Endothelial cell of umbilical vein (primary cell): ENCODE measurements around the gene PNPLA1. TPM values are rescaled to one million over a fixed set of nuclear protein-coding genes. Genes with fewer than 3 reads are reported as not detected.

Source experiments
- BruUV-seq: library from RNA; stranded (reverse); fragments of 400-500 nt; replicated peaks from 2 replicates; lab custom pipeline; 2021; lab: Mats Ljungman, UMichigan
- CTCF ChIA-PET: fragments of 300-600, 350-600 bp; sonication (Branson Sonifier 250); formaldehyde crosslinking; loops from one replicate; lab custom pipeline; 2021; ENCODE audit warnings: antibody characterized with exemption, inconsistent platforms; lab: Charles Lee
- POLR2A ChIA-PET: fragments of 300-600, 350-600 bp; sonication (Branson Sonifier 250); formaldehyde crosslinking; loops from one replicate; lab custom pipeline; 2021; ENCODE audit warnings: antibody characterized with exemption, inconsistent platforms; lab: Charles Lee
- DNase-seq: peaks from one replicate; pipeline ENCODE4 v3.0.0-alpha.2; 2011; ENCODE audit warnings: low read depth, low spot score
- FAIRE-seq: peaks from 2 replicates; lab custom pipeline; 2011; peaks lifted over from hg19 to GRCh38; lab: Jason Lieb, UNC
- H2AFZ ChIP-seq: 2 replicates; pipeline ENCODE4 v1.6.0; 2012; ENCODE audit warnings: low read depth, low read length, control low read depth, inconsistent platforms
- H3K27ac ChIP-seq: 2 replicates; pipeline ENCODE4 v1.5.1; 2011; ENCODE audit warnings: low read depth, mild to moderate bottlenecking, control low read depth, low read length, moderate library complexity; ENCODE audit not compliant: insufficient read depth
- H3K27me3 ChIP-seq, 2 experiments: 2 replicates each; pipeline versions ENCODE4 v1.6.0 to v1.6.1; 2011; ENCODE audit warnings: low read length in 2 of 2, mixed read lengths in 1 of 2; ENCODE audit not compliant: control insufficient read depth in 2 of 2, insufficient read depth in 2 of 2
- H3K36me3 ChIP-seq, 2 experiments: 2 replicates in 1 of 2; 3 replicates in 1 of 2; pipeline ENCODE4 v1.5.1; 2011; ENCODE audit warnings: low read length in 2 of 2, mild to moderate bottlenecking in 1 of 2, moderate library complexity in 1 of 2; ENCODE audit not compliant: control insufficient read depth in 2 of 2, insufficient read depth in 2 of 2; ENCODE audit errors: extremely low read depth in 1 of 2
- H3K4me1 ChIP-seq: 3 replicates; pipeline ENCODE4 v1.5.1; 2011; ENCODE audit warnings: mild to moderate bottlenecking, low read length; ENCODE audit not compliant: control insufficient read depth, insufficient read depth; ENCODE audit errors: extremely low read depth
- H3K4me2 ChIP-seq: 2 replicates; pipeline ENCODE4 v1.6.1; 2011; ENCODE audit warnings: low read length, control low read depth, mixed read lengths; ENCODE audit not compliant: insufficient read depth
- H3K4me3 ChIP-seq, 3 experiments: fragments of 200-600 bp in 1 of 3; sonication (generic), shearing (Covaris generic) in 1 of 3; replicated peaks in 1 of 3; 2 replicates each; pipeline ENCODE4 v1.5.1; 2011 to 2016; ENCODE audit warnings: control low read depth in 3 of 3, low read length in 3 of 3, mild to moderate bottlenecking in 2 of 3, inconsistent platforms in 1 of 3, low read depth in 1 of 3, moderate library complexity in 1 of 3; ENCODE audit not compliant: insufficient read depth in 1 of 3
- H3K79me2 ChIP-seq: 2 replicates; pipeline ENCODE4 v1.6.0; 2012; ENCODE audit warnings: low read length, inconsistent platforms; ENCODE audit not compliant: control insufficient read depth, insufficient read depth
- H3K9ac ChIP-seq: replicated peaks from 2 replicates; pipeline ENCODE3; 2011; ENCODE audit warnings: low read length, control low read depth; ENCODE audit not compliant: insufficient read depth; ENCODE audit errors: extremely low read depth
- H3K9me1 ChIP-seq: replicated peaks from 3 replicates; pipeline ENCODE4 v1.6.0; 2011; ENCODE audit warnings: mild to moderate bottlenecking, low read length; ENCODE audit not compliant: control insufficient read depth, insufficient read depth; ENCODE audit errors: extremely low read depth
- H3K9me3 ChIP-seq: replicated peaks from 2 replicates; pipeline ENCODE4 v1.5.1; 2012; ENCODE audit warnings: low read length, inconsistent platforms; ENCODE audit not compliant: control insufficient read depth, insufficient read depth
- H4K20me1 ChIP-seq: replicated peaks from 2 replicates; pipeline ENCODE3; 2011; ENCODE audit warnings: mild to moderate bottlenecking, low read length; ENCODE audit not compliant: control insufficient read depth, insufficient read depth; ENCODE audit errors: extremely low read depth
- EZH2 ChIP-seq: IDR thresholded peaks from 2 replicates; pipeline ENCODE4 v1.6.1; 2012; ENCODE audit warnings: borderline replicate concordance, low read depth, mild to moderate bottlenecking, moderate library complexity, low read length, inconsistent platforms; ENCODE audit not compliant: severe bottlenecking
- FOS ChIP-seq: IDR thresholded peaks from 2 replicates; pipeline ENCODE4 v1.6.1; 2011; ENCODE audit warnings: mild to moderate bottlenecking, low read length, moderate library complexity, borderline replicate concordance; ENCODE audit not compliant: insufficient read depth
- GATA2 ChIP-seq: IDR thresholded peaks from 2 replicates; pipeline ENCODE4 v1.7.0; 2011; ENCODE audit warnings: low read depth, mild to moderate bottlenecking, moderate library complexity, mixed read lengths, low read length; ENCODE audit not compliant: insufficient read length, insufficient read depth
- JUN ChIP-seq: IDR thresholded peaks from 2 replicates; pipeline ENCODE4 v1.6.1; 2011; ENCODE audit warnings: borderline replicate concordance, low read depth; ENCODE audit not compliant: insufficient read length, insufficient read depth
- MYC ChIP-seq: IDR thresholded peaks from one replicate; pipeline ENCODE4 v1.6.1; 2011; ENCODE audit warnings: mild to moderate bottlenecking, low read depth, low read length
- POLR2A ChIP-seq: IDR thresholded peaks from 2 replicates; pipeline ENCODE4 v1.6.1; 2012; ENCODE audit warnings: low read depth, mild to moderate bottlenecking, control low read depth, low read length
- POLR2AphosphoS5 ChIP-seq: IDR thresholded peaks from 2 replicates; pipeline ENCODE4 v1.6.1; 2012; ENCODE audit warnings: low read depth, mild to moderate bottlenecking, control low read depth, low read length, moderate library complexity; ENCODE audit not compliant: insufficient read depth
- dilution Hi-C: fragments of 300-500 bp; cut with MboI; formaldehyde crosslinking; loops from one replicate; pipeline ENCODE4 v1.15.0; 2019; ENCODE audit warnings: low sequenced_read_pairs; ENCODE audit not compliant: extremely low pct_ligation_motif_present
- intact Hi-C: fragments of 100-400 bp; cut with micrococcal nuclease; formaldehyde crosslinking; loops from one replicate; pipeline ENCODE4 v1.10.0; 2022
- polyA plus RNA-seq, 4 experiments: library from polyadenylated mRNA; depleted of rRNA in 3 of 4; stranded (reverse) in 3 of 4; unstranded in 1 of 4; fragments of >200 nt; gene quantifications; 2 replicates each; pipeline versions ENCODE4 v1.2.1 to v1.2.3, GENCODE V29; 2011 to 2012; ENCODE audit warnings: missing spikeins in 1 of 4
- total RNA-seq: library from RNA; stranded (reverse); gene quantifications from 2 replicates; pipeline ENCODE4 v1.2.3, GENCODE V29; 2021
- TF ChIP-seq, protein P1 (sequence below), 2 donors: IDR thresholded peaks; 1 replicate in 1 of 2; 2 replicates in 1 of 2; pipeline ENCODE4 v1.5.1; 2011; ENCODE audit warnings: low read length in 2 of 2, mild to moderate bottlenecking in 2 of 2, moderate library complexity in 2 of 2, control low read depth in 1 of 2, inconsistent platforms in 1 of 2, low read depth in 1 of 2; ENCODE audit not compliant: insufficient read depth in 1 of 2; ENCODE audit errors: extremely low read depth in 1 of 2
- TF ChIP-seq, protein P2 (sequence below): IDR thresholded peaks from 2 replicates; pipeline ENCODE4 v1.6.1; 2011; ENCODE audit not compliant: insufficient read depth, insufficient read length

PNPLA1 gene
- total and polyA plus RNA-seq, 2 donors (not counting 3 experiments of a cell fraction or from before 2014, with no cell fraction given), result not detected

DNA sequence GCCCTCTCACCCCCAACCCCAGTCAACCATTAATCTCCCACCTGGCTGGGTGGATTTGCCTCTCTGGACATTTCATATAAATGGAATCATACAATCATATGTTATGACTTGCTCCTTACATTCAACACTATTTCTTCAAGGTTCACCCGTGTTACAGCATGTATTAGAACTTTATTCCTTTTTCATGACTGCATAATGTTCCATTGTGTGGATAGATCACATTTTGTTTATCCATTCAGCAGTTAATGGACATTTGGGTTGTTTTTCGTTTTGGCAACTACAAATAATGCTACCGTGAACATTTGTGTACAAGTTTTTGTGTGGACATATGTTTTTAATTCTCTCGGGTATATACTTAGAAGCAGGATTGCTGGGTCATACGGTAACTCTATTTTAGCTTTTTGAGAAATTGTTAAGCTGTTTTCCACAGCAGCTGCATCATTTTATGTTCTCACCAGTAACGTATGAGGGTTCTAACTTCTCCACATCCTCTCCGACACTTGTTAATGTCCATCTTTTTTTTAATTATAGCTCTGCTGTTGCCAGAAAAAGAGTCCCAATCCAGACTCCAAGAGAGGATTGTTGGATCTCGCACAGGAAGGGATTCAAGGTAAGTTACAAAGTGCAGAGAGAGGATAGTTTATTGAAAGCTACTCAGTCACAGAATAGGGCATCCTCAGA lies 82.8 kb downstream of the PNPLA1 start:
- TF ChIP-seq, protein P1, sequence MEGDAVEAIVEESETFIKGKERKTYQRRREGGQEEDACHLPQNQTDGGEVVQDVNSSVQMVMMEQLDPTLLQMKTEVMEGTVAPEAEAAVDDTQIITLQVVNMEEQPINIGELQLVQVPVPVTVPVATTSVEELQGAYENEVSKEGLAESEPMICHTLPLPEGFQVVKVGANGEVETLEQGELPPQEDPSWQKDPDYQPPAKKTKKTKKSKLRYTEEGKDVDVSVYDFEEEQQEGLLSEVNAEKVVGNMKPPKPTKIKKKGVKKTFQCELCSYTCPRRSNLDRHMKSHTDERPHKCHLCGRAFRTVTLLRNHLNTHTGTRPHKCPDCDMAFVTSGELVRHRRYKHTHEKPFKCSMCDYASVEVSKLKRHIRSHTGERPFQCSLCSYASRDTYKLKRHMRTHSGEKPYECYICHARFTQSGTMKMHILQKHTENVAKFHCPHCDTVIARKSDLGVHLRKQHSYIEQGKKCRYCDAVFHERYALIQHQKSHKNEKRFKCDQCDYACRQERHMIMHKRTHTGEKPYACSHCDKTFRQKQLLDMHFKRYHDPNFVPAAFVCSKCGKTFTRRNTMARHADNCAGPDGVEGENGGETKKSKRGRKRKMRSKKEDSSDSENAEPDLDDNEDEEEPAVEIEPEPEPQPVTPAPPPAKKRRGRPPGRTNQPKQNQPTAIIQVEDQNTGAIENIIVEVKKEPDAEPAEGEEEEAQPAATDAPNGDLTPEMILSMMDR (IDR thresholded peaks at IDR 0.05; ENCODE audit: extremely low read depth in 1 of 2, insufficient read depth in 1 of 2, low read depth in 1 of 2, low read length in 2 of 2), result no peak
- TF ChIP-seq FOS, result no peak
- TF ChIP-seq GATA2, result no peak
- TF ChIP-seq POLR2AphosphoS5, result no peak
- TF ChIP-seq, protein P2, sequence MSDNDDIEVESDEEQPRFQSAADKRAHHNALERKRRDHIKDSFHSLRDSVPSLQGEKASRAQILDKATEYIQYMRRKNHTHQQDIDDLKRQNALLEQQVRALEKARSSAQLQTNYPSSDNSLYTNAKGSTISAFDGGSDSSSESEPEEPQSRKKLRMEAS, result no peak
- no peak for TF ChIP-seq EZH2
- TF ChIP-seq POLR2A, result no peak
- no peak for TF ChIP-seq MYC
- TF ChIP-seq JUN, result no peak
- CTCF ChIA-PET, result interaction anchor here (4.4 to 4.7 kb wide), 2 partner anchors 11 to 50 kb away, joined by 22 to 79 read pairs; no protein-coding TSS in a partner anchor
- no peaks in the 10 kb centered on the region for H4K20me1 ChIP-seq
- peaks cover 0 to 8% of the 10 kb centered on the region in 2 experiments for H3K27me3 ChIP-seq
- DNase-seq, result no peak
- no peaks in the 10 kb centered on the region for H3K9me3 ChIP-seq
- intact Hi-C loops, result no loop called here
- H2AFZ ChIP-seq, result no peak overlapping the region
- H3K4me1 ChIP-seq, result peaks cover 31% of the 10 kb centered on the region
- POLR2A ChIA-PET, result no interaction called here
- no peak overlapping the region for H3K27ac ChIP-seq
- no peak overlapping the region for H3K4me3 ChIP-seq
- H3K36me3 ChIP-seq, result no peaks in the 10 kb centered on the region
- no peak overlapping the region for H3K9ac ChIP-seq
- FAIRE-seq, result no peak
- no peaks in the 10 kb centered on the region for H3K9me1 ChIP-seq
- BruUV-seq, result no TSS peak
- H3K4me2 ChIP-seq, result no peak overlapping the region
- H3K79me2 ChIP-seq, result no peaks in the 10 kb centered on the region
- dilution Hi-C loops, result no loop called here
